ENCODE data around the gene FHOD3.

DNA sequence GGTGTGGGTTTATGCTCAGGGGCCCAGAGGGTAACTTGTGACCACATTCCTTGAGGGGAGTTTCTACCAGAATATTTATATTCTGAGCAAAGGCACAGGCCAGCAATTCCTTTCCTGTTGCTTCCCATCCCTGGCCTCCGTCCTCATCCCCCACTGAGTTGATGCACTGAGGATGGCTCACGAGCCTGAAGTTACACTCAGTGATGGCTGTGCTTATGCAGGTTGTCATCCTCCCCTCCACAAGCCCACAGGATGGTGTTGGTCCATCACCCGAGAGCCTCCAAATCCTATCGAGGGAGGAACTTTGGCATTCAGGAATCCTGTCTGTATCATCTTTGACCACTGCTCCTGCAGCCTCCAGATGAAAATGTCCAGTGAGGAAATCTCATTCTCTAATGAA, 28.4 kb upstream of the FHOD3 start:
- TF ChIP-seq, protein P1, sequence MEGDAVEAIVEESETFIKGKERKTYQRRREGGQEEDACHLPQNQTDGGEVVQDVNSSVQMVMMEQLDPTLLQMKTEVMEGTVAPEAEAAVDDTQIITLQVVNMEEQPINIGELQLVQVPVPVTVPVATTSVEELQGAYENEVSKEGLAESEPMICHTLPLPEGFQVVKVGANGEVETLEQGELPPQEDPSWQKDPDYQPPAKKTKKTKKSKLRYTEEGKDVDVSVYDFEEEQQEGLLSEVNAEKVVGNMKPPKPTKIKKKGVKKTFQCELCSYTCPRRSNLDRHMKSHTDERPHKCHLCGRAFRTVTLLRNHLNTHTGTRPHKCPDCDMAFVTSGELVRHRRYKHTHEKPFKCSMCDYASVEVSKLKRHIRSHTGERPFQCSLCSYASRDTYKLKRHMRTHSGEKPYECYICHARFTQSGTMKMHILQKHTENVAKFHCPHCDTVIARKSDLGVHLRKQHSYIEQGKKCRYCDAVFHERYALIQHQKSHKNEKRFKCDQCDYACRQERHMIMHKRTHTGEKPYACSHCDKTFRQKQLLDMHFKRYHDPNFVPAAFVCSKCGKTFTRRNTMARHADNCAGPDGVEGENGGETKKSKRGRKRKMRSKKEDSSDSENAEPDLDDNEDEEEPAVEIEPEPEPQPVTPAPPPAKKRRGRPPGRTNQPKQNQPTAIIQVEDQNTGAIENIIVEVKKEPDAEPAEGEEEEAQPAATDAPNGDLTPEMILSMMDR (IDR thresholded peaks at IDR 0.05), result no peak
- no peak for TF ChIP-seq POLR2A (IDR thresholded peaks at IDR 0.05)
